Raji (cell line): ENCODE measurements around the gene SLC66A2.

Source experiments
- POLR2A ChIP-seq: IDR thresholded peaks from 2 replicates; pipeline ENCODE4 v1.6.1; 2011; ENCODE audit warnings: low read depth, low read length, control low read depth; ENCODE audit not compliant: insufficient read depth

The SLC66A2 gene

GRCh38 chr18:79881695-79882094 is 69.8 kb downstream of the SLC66A2 start:
- TF ChIP-seq POLR2A: no peak

GRCh38 chr18:79879566-79879965 is 71.9 kb downstream of the SLC66A2 start:
- TF ChIP-seq POLR2A: no peak

GRCh38 chr18:79878741-79879378 is 72.6 kb downstream of the SLC66A2 start:
- no peak for TF ChIP-seq POLR2A

GRCh38 chr18:79877163-79878091 is 74.0 kb downstream of the SLC66A2 start:
- no peak for TF ChIP-seq POLR2A

GRCh38 chr18:79876497-79876896 is 75.0 kb downstream of the SLC66A2 start:
- TF ChIP-seq POLR2A: no peak

GRCh38 chr18:79875931-79876461 is 75.5 kb downstream of the SLC66A2 start:
- TF ChIP-seq POLR2A: no peak

GRCh38 chr18:79875531-79875919 is 75.9 kb downstream of the SLC66A2 start:
- TF ChIP-seq POLR2A: no peak

- TF ChIP-seq POLR2A: no peak
Measured at GRCh38 chr18:79874553-79875530, 76.6 kb downstream of the SLC66A2 start.

- no peak for TF ChIP-seq POLR2A
Measured at GRCh38 chr18:79873449-79874110, 77.9 kb downstream of the SLC66A2 start.

- TF ChIP-seq POLR2A: no peak
Measured at GRCh38 chr18:79872527-79873444, 78.7 kb downstream of the SLC66A2 start.

GRCh38 chr18:79871481-79872091 is 79.9 kb downstream of the SLC66A2 start:
- no peak for TF ChIP-seq POLR2A

GRCh38 chr18:79871026-79871390 is 80.4 kb downstream of the SLC66A2 start:
- TF ChIP-seq POLR2A: no peak
